Retinal pigment epithelial cell (primary cell): Measurements from ENCODE around the gene CCDC180.
"Not testable (repeated sequence)": the region's sequence is repeated elsewhere in the genome, so short reads cannot be mapped to it uniquely, and the experiment has no call there.

Source experiments
- DNase-seq: peaks from one replicate; pipeline ENCODE4 v3.0.0-alpha.2; 2010; ENCODE audit warnings: low read depth
- H3K4me3 ChIP-seq: 2 replicates; pipeline ENCODE4 v1.5.1; 2011; ENCODE audit warnings: mild to moderate bottlenecking, low read length, control low read depth, moderate library complexity
- CTCF ChIP-seq: conservative IDR thresholded peaks from 2 replicates; pipeline ENCODE4 v1.5.1; 2011; ENCODE audit warnings: low read depth, low read length, control low read depth, inconsistent platforms

Gene CCDC180

GRCh38 chr9:97324954-97325353, 17.5 kb downstream of the CCDC180 start:
- no peak for DNase-seq
- H3K4me3 ChIP-seq = no peak overlapping the region
- TF ChIP-seq CTCF = no peak

GRCh38 chr9:97327562-97327961, 20.1 kb downstream of the CCDC180 start:
- H3K4me3 ChIP-seq = no peak overlapping the region
- TF ChIP-seq CTCF = no peak
- no peak for DNase-seq

GRCh38 chr9:97332993-97333392, 25.5 kb downstream of the CCDC180 start:
- H3K4me3 ChIP-seq = no peak overlapping the region
- DNase-seq = no peak

GRCh38 chr9:97335622-97336021, 28.2 kb downstream of the CCDC180 start:
- DNase-seq, H3K4me3 ChIP-seq: not testable (repeated sequence)

More at GRCh38 chr9:97332993-97333392, 25.5 kb downstream of the CCDC180 start:
- no peak for TF ChIP-seq CTCF

- H3K4me3 ChIP-seq = no peak overlapping the region
- DNase-seq = no peak
- no peak for TF ChIP-seq CTCF
Measured at GRCh38 chr9:97348871-97349270, 41.4 kb downstream of the CCDC180 start.

GRCh38 chr9:97349400-97349799, 41.9 kb downstream of the CCDC180 start:
- TF ChIP-seq CTCF = no peak
- no peak for DNase-seq
- H3K4me3 ChIP-seq = no peak overlapping the region

GRCh38 chr9:97354637-97355036, 47.2 kb downstream of the CCDC180 start:
- no peak overlapping the region for H3K4me3 ChIP-seq
- no peak for TF ChIP-seq CTCF
- DNase-seq = no peak

- no peak for TF ChIP-seq CTCF
- H3K4me3 ChIP-seq = no peak overlapping the region
- DNase-seq = no peak
Measured at GRCh38 chr9:97357056-97357455, 49.6 kb downstream of the CCDC180 start.
